Prostate gland (tissue), 2 donors: ENCODE results near the gene PTPRS.

Experiments used
- POLR2A ChIP-seq: fragments of 450-650 bp; IDR thresholded peaks from one replicate; pipeline ENCODE4 v1.6.1; 2016; ENCODE audit warnings: antibody characterized with exemption, mild to moderate bottlenecking
- POLR2AphosphoS5 ChIP-seq: sonication (generic); formaldehyde crosslinking; IDR thresholded peaks from one replicate; pipeline ENCODE4 v1.6.1; 2017; ENCODE audit warnings: antibody characterized with exemption
- TF ChIP-seq, protein P1 (sequence below), 4 experiments: fragments of 200-600 bp in 2 of 4; fragments of 450-650 bp in 2 of 4; sonication (generic) in 2 of 4; IDR thresholded peaks; 1 replicate in 3 of 4; 2 replicates in 1 of 4; pipeline ENCODE4 v1.5.1; 2016 to 2019; ENCODE audit warnings: antibody characterized with exemption in 4 of 4, mild to moderate bottlenecking in 2 of 4, moderate library complexity in 2 of 4

- TF ChIP-seq, protein P1, sequence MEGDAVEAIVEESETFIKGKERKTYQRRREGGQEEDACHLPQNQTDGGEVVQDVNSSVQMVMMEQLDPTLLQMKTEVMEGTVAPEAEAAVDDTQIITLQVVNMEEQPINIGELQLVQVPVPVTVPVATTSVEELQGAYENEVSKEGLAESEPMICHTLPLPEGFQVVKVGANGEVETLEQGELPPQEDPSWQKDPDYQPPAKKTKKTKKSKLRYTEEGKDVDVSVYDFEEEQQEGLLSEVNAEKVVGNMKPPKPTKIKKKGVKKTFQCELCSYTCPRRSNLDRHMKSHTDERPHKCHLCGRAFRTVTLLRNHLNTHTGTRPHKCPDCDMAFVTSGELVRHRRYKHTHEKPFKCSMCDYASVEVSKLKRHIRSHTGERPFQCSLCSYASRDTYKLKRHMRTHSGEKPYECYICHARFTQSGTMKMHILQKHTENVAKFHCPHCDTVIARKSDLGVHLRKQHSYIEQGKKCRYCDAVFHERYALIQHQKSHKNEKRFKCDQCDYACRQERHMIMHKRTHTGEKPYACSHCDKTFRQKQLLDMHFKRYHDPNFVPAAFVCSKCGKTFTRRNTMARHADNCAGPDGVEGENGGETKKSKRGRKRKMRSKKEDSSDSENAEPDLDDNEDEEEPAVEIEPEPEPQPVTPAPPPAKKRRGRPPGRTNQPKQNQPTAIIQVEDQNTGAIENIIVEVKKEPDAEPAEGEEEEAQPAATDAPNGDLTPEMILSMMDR (IDR thresholded peaks at IDR 0.05) = no peak
- no peak for TF ChIP-seq POLR2A
- TF ChIP-seq POLR2AphosphoS5 = no peak
These were observed 23.3 kb downstream of the PTPRS start for GRCh38 chr19:5317321-5317720.
